ENCODE measurements around the gene JADE2. TPM values are rescaled to one million over a fixed set of nuclear protein-coding genes. Genes with fewer than 3 reads are reported as not detected.

The JADE2 gene
- total RNA-seq, 2 experiments from 2014 or later: 120 to 124 TPM

DNA sequence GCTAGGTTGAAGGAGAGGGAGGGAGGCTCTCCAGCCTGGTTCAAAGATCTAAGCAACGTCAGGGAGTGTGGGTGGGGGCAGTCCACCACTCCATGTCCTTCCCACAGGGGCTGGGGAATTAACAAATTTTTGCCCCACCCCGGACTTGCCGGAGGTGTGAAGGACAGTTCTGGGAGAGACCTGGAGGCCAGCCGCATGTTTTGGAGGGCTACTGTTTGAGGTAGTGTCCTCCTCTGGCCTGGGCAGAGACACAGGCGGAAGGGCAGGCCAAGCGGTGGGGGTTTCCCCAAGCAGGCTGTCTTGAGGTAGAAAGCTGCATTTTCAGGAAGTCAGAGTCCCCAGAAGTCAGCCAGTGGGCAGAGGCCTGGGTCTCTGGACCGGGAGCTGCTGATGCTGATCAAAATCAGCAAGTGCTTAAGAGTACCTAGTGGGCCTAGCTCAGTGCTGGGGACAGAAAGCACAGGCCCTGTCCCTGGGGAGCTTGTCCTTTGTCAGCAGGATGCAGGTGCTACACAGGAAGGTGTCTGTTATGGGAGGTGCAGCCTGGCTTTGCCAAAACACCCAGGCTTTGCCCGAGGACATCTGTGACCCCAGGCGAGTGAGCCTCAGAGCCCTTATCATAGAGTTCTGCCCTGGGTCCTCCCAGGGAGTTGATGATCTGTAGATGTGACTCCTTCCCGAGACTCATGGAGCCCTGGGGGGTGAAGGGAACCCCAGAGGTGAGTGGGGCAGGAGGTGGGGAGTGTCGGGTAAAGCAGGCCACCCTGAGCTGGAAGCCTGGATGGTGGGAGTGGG, 18.5 kb downstream of the JADE2 start:
- TF ChIP-seq, protein P1, sequence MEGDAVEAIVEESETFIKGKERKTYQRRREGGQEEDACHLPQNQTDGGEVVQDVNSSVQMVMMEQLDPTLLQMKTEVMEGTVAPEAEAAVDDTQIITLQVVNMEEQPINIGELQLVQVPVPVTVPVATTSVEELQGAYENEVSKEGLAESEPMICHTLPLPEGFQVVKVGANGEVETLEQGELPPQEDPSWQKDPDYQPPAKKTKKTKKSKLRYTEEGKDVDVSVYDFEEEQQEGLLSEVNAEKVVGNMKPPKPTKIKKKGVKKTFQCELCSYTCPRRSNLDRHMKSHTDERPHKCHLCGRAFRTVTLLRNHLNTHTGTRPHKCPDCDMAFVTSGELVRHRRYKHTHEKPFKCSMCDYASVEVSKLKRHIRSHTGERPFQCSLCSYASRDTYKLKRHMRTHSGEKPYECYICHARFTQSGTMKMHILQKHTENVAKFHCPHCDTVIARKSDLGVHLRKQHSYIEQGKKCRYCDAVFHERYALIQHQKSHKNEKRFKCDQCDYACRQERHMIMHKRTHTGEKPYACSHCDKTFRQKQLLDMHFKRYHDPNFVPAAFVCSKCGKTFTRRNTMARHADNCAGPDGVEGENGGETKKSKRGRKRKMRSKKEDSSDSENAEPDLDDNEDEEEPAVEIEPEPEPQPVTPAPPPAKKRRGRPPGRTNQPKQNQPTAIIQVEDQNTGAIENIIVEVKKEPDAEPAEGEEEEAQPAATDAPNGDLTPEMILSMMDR (IDR thresholded peaks at IDR 0.05): no peak
- DNase-seq: peak in 5 of 14 experiments; percentile 20 to 71 (median 42)
- H3K36me3 Mint-ChIP-seq (ENCODE audit: low read depth): peaks cover 83% of the 10 kb centered on the region
- Histone ChIP-seq H3K36me3 (ENCODE audit: insufficient read depth, low read length) (peaks cover 77% of the 10 kb centered on the region), H3K27me3 (ENCODE audit: control insufficient read depth in 1 of 2, insufficient read depth in 2 of 2, low read length in 2 of 2) (no peaks in the 10 kb centered on the region), H3K4me3 (ENCODE audit: low read length) (no peak overlapping the region), H3K4me1 (ENCODE audit: insufficient read depth, low read length) (peaks cover 72% of the 10 kb centered on the region), H3K27ac (ENCODE audit: low read depth in 1 of 2, low read length in 2 of 2) (peak overlapping the region; percentile 61 to 78), H3K9me3 (ENCODE audit: control insufficient read depth in 1 of 2, insufficient read depth in 1 of 2, low read length in 2 of 2) (no peaks in the 10 kb centered on the region)
- peak overlapping the region; percentile 48 for H3K4me3 Mint-ChIP-seq
- H3K27me3 Mint-ChIP-seq: no peaks in the 10 kb centered on the region
- no peaks in the 10 kb centered on the region for H3K9me3 Mint-ChIP-seq
- CTCF ChIA-PET: interaction anchor here (1.4 to 4.8 kb wide), 4 partner anchors 11 to 43 kb away, joined by 4 to 36 read pairs (median 7); no protein-coding TSS in a partner anchor
- peak overlapping the region; percentile 90 for H3K27ac Mint-ChIP-seq
- ATAC-seq (ENCODE audit: poor library complexity): peak; percentile 61
- peaks cover 54% of the 10 kb centered on the region for H3K4me1 Mint-ChIP-seq (ENCODE audit: low read depth)
- intact Hi-C loops (cut with DNase I, micrococcal nuclease): loop anchor here in 1 of 2 experiments (2.0 kb wide), 1 partner anchor 15 kb away; no protein-coding TSS in a partner anchor
- POLR2A ChIA-PET: interaction anchor here (1.1 to 4.4 kb wide), 7 partner anchors 11 to 318 kb away, joined by 3 to 24 read pairs (median 8); partner anchors contain the start of genes JADE2 and PPP2CA

DNA sequence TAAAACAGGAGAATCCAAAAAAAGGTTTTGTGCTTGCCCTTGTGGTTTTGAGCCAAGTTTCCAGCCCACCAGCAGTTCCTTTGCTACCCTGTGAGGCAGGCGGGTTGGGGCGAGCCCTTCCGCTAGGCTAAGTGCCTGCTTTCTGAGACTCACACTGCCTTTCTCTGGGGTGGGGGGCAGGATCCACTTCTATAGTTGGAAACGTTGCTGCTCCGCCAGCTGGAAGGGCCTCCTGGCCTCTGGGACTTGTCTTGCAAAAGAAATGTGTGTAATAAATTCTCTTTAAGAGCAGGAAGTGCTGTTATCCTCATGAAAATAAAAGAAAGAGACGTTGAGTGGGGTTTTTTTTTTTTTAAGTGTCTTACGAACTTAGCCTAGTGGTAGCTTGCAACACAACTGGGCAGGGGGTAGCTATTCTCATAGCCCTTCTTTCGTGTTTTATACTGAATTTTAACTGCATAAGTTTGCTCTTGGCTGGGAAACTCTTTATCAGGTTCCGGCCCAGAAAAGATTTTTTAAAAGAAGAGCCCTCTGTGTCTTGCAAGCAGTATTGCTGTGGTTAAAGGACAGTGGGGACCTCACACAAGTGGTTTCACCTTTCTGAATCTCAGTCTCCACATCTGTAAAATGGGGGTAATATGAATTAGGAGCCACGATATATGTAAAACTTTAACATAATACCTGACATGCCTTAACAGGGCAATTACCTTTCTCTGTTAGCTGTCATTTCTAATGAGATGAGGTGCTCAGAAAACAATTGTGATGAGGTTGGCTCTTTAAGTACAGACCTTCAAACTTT, 19.8 kb downstream of the JADE2 start:
- Histone ChIP-seq H3K9me3 (ENCODE audit: control insufficient read depth in 1 of 2, insufficient read depth in 1 of 2, low read length in 2 of 2) (no peaks in the 10 kb centered on the region), H3K27ac (ENCODE audit: low read depth in 1 of 2, low read length in 2 of 2) (peak overlapping the region; percentile 61 to 78), H3K27me3 (ENCODE audit: control insufficient read depth in 1 of 2, insufficient read depth in 2 of 2, low read length in 2 of 2) (no peaks in the 10 kb centered on the region), H3K36me3 (ENCODE audit: insufficient read depth, low read length) (peaks cover 77% of the 10 kb centered on the region), H3K4me3 (ENCODE audit: low read length) (no peak overlapping the region), H3K4me1 (ENCODE audit: insufficient read depth, low read length) (peaks cover 79% of the 10 kb centered on the region)
- intact Hi-C loops (cut with DNase I, micrococcal nuclease): loop anchor here in 1 of 2 experiments (2.0 kb wide), 1 partner anchor 16 kb away; no protein-coding TSS in a partner anchor
- Mint-ChIP-seq H3K9me3 (no peaks in the 10 kb centered on the region), H3K27me3 (no peaks in the 10 kb centered on the region), H3K4me1 (ENCODE audit: low read depth) (peaks cover 61% of the 10 kb centered on the region), H3K27ac (peak overlapping the region; percentile 90), H3K36me3 (ENCODE audit: low read depth) (peaks cover 82% of the 10 kb centered on the region), H3K4me3 (peak overlapping the region; percentile 79)
- DNase-seq (peak in 4 of 14 experiments; percentile 19 to 41 (median 34)), ATAC-seq (ENCODE audit: poor library complexity) (peak; percentile 50)
- POLR2A ChIA-PET: interaction anchor here (1.4 to 4.4 kb wide), 6 partner anchors 10 to 196 kb away, joined by 3 to 24 read pairs (median 6); partner anchors contain the start of gene JADE2
- TF ChIP-seq, protein P1 (IDR thresholded peaks at IDR 0.05): no peak
- CTCF ChIA-PET: interaction anchor here (1.8 to 4.8 kb wide), 3 partner anchors 10 to 42 kb away, joined by 5 to 36 read pairs (median 10); no protein-coding TSS in a partner anchor

DNA sequence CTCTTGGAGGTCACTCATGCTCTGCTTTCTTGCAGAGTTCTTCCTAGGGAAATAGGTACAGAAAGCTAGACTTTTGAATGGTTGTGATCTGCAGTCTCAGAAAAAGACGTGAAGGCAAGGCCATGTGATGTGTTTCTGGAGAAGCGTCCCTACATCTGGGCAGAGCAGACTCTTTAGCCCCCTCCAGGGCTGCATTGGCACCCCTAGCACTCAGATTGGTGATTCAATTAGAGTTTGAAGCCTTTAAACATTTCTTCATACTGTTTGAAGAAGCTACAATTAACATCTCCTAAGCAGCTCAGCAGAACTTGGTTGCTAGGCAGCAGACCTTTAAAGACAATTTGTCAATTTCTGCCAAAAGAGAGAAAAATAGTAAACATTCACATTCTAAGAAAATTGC, 21.6 kb downstream of the JADE2 start:
- Histone ChIP-seq H3K4me3 (ENCODE audit: low read length) (no peak overlapping the region), H3K9me3 (ENCODE audit: control insufficient read depth in 1 of 2, insufficient read depth in 1 of 2, low read length in 2 of 2) (no peaks in the 10 kb centered on the region), H3K27me3 (ENCODE audit: control insufficient read depth in 1 of 2, insufficient read depth in 2 of 2, low read length in 2 of 2) (no peaks in the 10 kb centered on the region), H3K36me3 (ENCODE audit: insufficient read depth, low read length) (peaks cover 75% of the 10 kb centered on the region), H3K4me1 (ENCODE audit: insufficient read depth, low read length) (peaks cover 69% of the 10 kb centered on the region), H3K27ac (ENCODE audit: low read depth in 1 of 2, low read length in 2 of 2) (no peak overlapping the region)
- TF ChIP-seq, protein P1 (IDR thresholded peaks at IDR 0.05): no peak
- Mint-ChIP-seq H3K4me3 (no peak overlapping the region), H3K36me3 (ENCODE audit: low read depth) (peaks cover 80% of the 10 kb centered on the region), H3K9me3 (no peaks in the 10 kb centered on the region), H3K4me1 (ENCODE audit: low read depth) (peaks cover 66% of the 10 kb centered on the region), H3K27ac (peak overlapping the region; percentile 90), H3K27me3 (no peaks in the 10 kb centered on the region)
- DNase-seq: no peak
- ChIA-PET CTCF (interaction anchor here (0.9 to 4.8 kb wide), 4 partner anchors 9 to 40 kb away, joined by 3 to 36 read pairs (median 4); no protein-coding TSS in a partner anchor), POLR2A (interaction anchor here (0.9 to 4.4 kb wide), 4 partner anchors 9 to 136 kb away, joined by 3 to 24 read pairs (median 3); partner anchors contain the start of genes CDKN2AIPNL and JADE2)
- ATAC-seq (ENCODE audit: poor library complexity): no peak
- intact Hi-C loops (cut with DNase I, micrococcal nuclease): no loop called here
